HCT116 (cell line): ENCODE data around the gene LY9. TPM values are rescaled to one million over a fixed set of nuclear protein-coding genes. Genes with fewer than 3 reads are reported as not detected.

Source experiments
- ATAC-seq: fragments of 200-7000 bp; cut with Tn5 transposase; 2 replicates; pipeline ENCODE4 v1.9.1; 2020; ENCODE audit warnings: mild to moderate bottlenecking, moderate library complexity
- BruUV-seq: library from RNA; stranded (reverse); fragments of 400-500 nt; replicated peaks from 2 replicates; lab custom pipeline; 2021; lab: Mats Ljungman, UMichigan
- CTCF ChIA-PET: fragments of 300-600 bp; sonication (Branson Sonifier 250); formaldehyde crosslinking; loops from one replicate; lab custom pipeline; 2021; ENCODE audit warnings: antibody characterized with exemption; lab: Charles Lee
- POLR2A ChIA-PET: fragments of 300-600, 350-600 bp; sonication (Branson Sonifier 250); formaldehyde crosslinking; loops from one replicate; lab custom pipeline; 2021; ENCODE audit warnings: antibody characterized with exemption; lab: Charles Lee
- RAD21 ChIA-PET, 2 experiments: fragments of 300-600 bp; sonication (Branson Sonifier 250); formaldehyde crosslinking; loops; one replicate each; lab custom pipeline; 2023; ENCODE audit warnings: low total read pairs in 2 of 2; ENCODE audit not compliant: uncharacterized antibody in 2 of 2, unreplicated experiment in 2 of 2, low non-redundant PET in 1 of 2; lab: Charles Lee
- DNase-seq: peaks from one replicate; pipeline ENCODE4 v3.0.0-alpha.2; 2010; ENCODE audit warnings: low read depth, low spot score
- H2AFZ ChIP-seq: fragments of 200-600 bp; shearing (Covaris generic), sonication (generic); 2 replicates; pipeline ENCODE4 v1.6.1; 2017; ENCODE audit warnings: low read depth, mixed run types, mixed read lengths, antibody characterized with exemption, low read length; ENCODE audit not compliant: poor library complexity, severe bottlenecking
- H3K27ac ChIP-seq: 2 replicates; pipeline ENCODE4 v1.5.1; 2012; ENCODE audit warnings: low read depth, low read length
- H3K27me3 ChIP-seq: fragments of 200-600 bp; sonication (generic); 2 replicates; pipeline ENCODE4 v1.6.1; 2016; ENCODE audit warnings: mixed run types, low read length, mixed read lengths; ENCODE audit not compliant: insufficient read depth
- H3K36me3 ChIP-seq, 2 experiments: fragments of 200-500 bp in 1 of 2; fragments of 200-600 bp in 1 of 2; sonication (Bioruptor generic) in 1 of 2; sonication (generic) in 1 of 2; 2 replicates each; pipeline versions ENCODE4 v1.5.1 to v1.6.1; 2014 to 2016; ENCODE audit warnings: low read length in 2 of 2, inconsistent platforms in 1 of 2, mixed read lengths in 1 of 2, mixed run types in 1 of 2; ENCODE audit not compliant: insufficient read depth in 2 of 2, control insufficient read depth in 1 of 2
- H3K4me1 ChIP-seq, 2 experiments: fragments of 200-600 bp in 1 of 2; sonication (generic) in 1 of 2; 2 replicates each; pipeline versions ENCODE4 v1.5.1 to v1.6.1; 2012 to 2017; ENCODE audit warnings: low read length in 2 of 2, inconsistent platforms in 1 of 2, mild to moderate bottlenecking in 1 of 2, mixed read lengths in 1 of 2, mixed run types in 1 of 2, moderate library complexity in 1 of 2; ENCODE audit not compliant: insufficient read depth in 2 of 2, control insufficient read depth in 1 of 2
- H3K4me2 ChIP-seq: fragments of 200-600 bp; sonication (generic); 2 replicates; pipeline ENCODE4 v1.6.1; 2017; ENCODE audit warnings: mixed run types, low read length, mixed read lengths
- H3K4me3 ChIP-seq, 2 experiments: fragments of 200-600 bp in 1 of 2; sonication (generic) in 1 of 2; replicated peaks in 1 of 2; 2 replicates each; pipeline ENCODE4 v1.5.1; 2011 to 2016; ENCODE audit warnings: low read length in 2 of 2, control low read depth in 1 of 2, low read depth in 1 of 2, mild to moderate bottlenecking in 1 of 2, mixed read lengths in 1 of 2, mixed run types in 1 of 2
- H3K79me2 ChIP-seq: fragments of 200-600 bp; sonication (generic); 2 replicates; pipeline ENCODE4 v1.6.1; 2017; ENCODE audit warnings: mild to moderate bottlenecking, mixed run types, low read length, moderate library complexity, mixed read lengths; ENCODE audit not compliant: insufficient read depth
- H3K9ac ChIP-seq: fragments of 200-600 bp; sonication (generic); 2 replicates; pipeline ENCODE4 v1.6.1; 2016; ENCODE audit warnings: low read length, mixed read lengths
- H3K9me2 ChIP-seq: fragments of 200-600 bp; sonication (generic), shearing (Covaris generic); 2 replicates; pipeline ENCODE4 v1.6.1; 2017; ENCODE audit warnings: mixed run types, mild to moderate bottlenecking, moderate library complexity; ENCODE audit not compliant: insufficient read depth
- H3K9me3 ChIP-seq, 2 experiments: fragments of 200-500 bp in 1 of 2; fragments of 200-600 bp in 1 of 2; sonication (Bioruptor generic) in 1 of 2; sonication (generic) in 1 of 2; 2 replicates each; pipeline ENCODE4 v1.6.1; 2014 to 2017; ENCODE audit warnings: low read length in 2 of 2, mixed read lengths in 2 of 2, inconsistent platforms in 1 of 2, low read depth in 1 of 2, mild to moderate bottlenecking in 1 of 2, mixed run types in 1 of 2, moderate library complexity in 1 of 2; ENCODE audit not compliant: control insufficient read depth in 1 of 2, insufficient read depth in 1 of 2
- H4K20me1 ChIP-seq: fragments of 200-600 bp; sonication (generic), shearing (Covaris generic); 2 replicates; pipeline ENCODE4 v1.6.1; 2017; ENCODE audit warnings: mixed run types, mild to moderate bottlenecking, moderate library complexity; ENCODE audit not compliant: insufficient read depth
- CEBPB ChIP-seq: IDR thresholded peaks from 2 replicates; pipeline ENCODE4 v1.6.1; 2012; ENCODE audit warnings: low read depth
- ELF1 ChIP-seq: IDR thresholded peaks from 2 replicates; pipeline ENCODE4 v1.6.1; 2012; ENCODE audit warnings: low read depth, borderline replicate concordance
- EZH2 ChIP-seq: fragments of 200-600 bp; sonication (generic); IDR thresholded peaks from 2 replicates; pipeline ENCODE4 v1.6.1; 2017; ENCODE audit warnings: antibody characterized with exemption, mixed run types
- POLR2A ChIP-seq: IDR thresholded peaks from 2 replicates; pipeline ENCODE4 v1.7.0; 2011; ENCODE audit warnings: borderline replicate concordance; ENCODE audit not compliant: insufficient read depth, insufficient read length; ENCODE audit errors: extremely low read depth
- RAD21 ChIP-seq: IDR thresholded peaks from 2 replicates; pipeline ENCODE4 v1.6.1; 2012; ENCODE audit warnings: low read depth, mild to moderate bottlenecking
- ZFX ChIP-seq: fragments of 450-650 bp; IDR thresholded peaks from 2 replicates; pipeline ENCODE4 v1.6.1; 2017
- intact Hi-C: fragments of 100-400 bp; cut with micrococcal nuclease; formaldehyde crosslinking; loops from 2 replicates; pipeline ENCODE4 v1.10.0; 2022
- total RNA-seq: library from RNA; stranded (reverse); gene quantifications from one replicate; pipeline ENCODE4 v1.2.1, GENCODE V29; 2021; ENCODE audit not compliant: unreplicated experiment
- TF ChIP-seq, protein P1 (sequence below): IDR thresholded peaks from 2 replicates; pipeline ENCODE4 v1.6.1; 2012
- TF ChIP-seq, protein P2 (sequence below), 3 experiments: fragments of 200-600 bp in 1 of 3; sonication (generic) in 1 of 3; IDR thresholded peaks in 2 of 3; conservative IDR thresholded peaks in 1 of 3; 2 replicates each; pipeline ENCODE4 v1.5.1; 2012 to 2017; ENCODE audit warnings: low read depth in 2 of 3, low read length in 2 of 3, antibody characterized with exemption in 1 of 3, borderline replicate concordance in 1 of 3, control low read depth in 1 of 3, mild to moderate bottlenecking in 1 of 3, mixed read lengths in 1 of 3, mixed run types in 1 of 3, moderate library complexity in 1 of 3; ENCODE audit not compliant: insufficient read depth in 1 of 3
- TF ChIP-seq, protein P3 (sequence below): IDR thresholded peaks from 2 replicates; pipeline ENCODE4 v1.6.1; 2011; ENCODE audit warnings: mild to moderate bottlenecking, low read length, moderate library complexity; ENCODE audit not compliant: insufficient replicate concordance; ENCODE audit errors: extremely low read depth

Gene LY9
- total RNA-seq, 1 experiment from 2014 or later: 0.22 TPM

DNA sequence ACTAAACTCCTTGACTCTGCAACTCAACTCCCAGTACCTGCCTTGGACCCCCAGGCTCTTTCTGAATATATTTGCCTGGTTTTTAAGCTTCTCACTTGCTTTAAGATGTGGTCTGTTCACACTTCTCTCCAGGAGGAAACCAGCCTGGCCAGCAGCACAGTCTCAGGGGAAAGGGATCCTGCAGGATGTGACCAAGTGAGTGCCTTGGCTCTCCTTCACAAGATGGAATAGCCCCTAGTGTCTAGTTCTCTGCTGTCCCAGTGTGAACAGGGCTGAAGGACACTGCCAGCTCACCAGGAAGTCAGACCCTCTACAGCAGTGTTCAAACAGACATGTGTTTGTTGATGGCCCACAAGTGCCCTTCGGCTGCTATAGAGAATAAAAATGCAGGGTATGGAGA, 33.8 kb downstream of the LY9 start (continued):
- TF ChIP-seq POLR2A: no peak

DNA sequence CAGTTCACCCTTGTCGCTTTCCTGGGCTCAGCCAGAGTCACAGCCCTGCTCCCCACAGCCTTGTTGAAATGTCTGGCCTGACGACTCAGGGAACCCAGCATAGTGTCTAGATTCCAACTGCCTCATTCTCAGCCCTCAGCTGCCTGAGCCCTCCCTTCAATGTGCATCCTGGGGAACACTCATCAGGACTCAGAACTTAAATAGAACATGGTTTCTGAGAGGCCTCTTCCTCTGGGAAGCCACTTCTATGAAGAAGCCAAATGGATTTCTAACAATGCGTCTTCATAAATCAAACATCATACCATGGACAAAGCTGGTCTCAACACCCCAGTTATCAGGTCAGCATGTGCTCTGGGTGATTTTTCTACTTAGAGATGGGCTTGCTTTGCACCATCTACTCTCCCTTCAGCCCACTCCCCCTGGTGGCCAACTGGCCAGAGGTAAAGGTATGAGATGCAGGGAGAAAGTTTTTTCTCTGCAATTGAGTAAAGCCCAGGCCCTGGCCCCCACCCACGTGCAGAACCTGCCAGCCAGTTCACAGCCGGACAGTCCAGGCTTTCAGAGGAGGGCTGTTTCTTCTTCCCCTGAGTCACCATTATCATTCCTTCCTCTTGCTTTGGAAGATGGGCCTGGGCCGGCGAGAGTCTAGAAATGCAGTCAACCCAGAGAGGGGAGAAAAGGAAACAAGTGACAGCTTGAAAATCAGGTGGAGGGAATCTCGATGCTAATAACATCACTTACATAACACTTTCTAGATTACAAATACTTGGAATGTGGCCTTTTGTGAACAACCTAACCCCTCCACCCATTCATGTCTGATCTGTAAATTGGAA, 34.6 kb downstream of the LY9 start:
- CTCF ChIA-PET: interaction anchor here (0.8 to 2.7 kb wide), 8 partner anchors 12 to 149 kb away, joined by 3 to 16 read pairs (median 4); partner anchors contain the start of gene ITLN2
- intact Hi-C loops: loop anchor here (1.0 to 5.0 kb wide), 4 partner anchors 50 to 403 kb away; no protein-coding TSS in a partner anchor
- Histone ChIP-seq H3K4me3 (no peak overlapping the region), H3K9ac (no peak overlapping the region), H3K4me2 (no peak overlapping the region), H3K4me1 (0 out of 4 replicates have a peak, but pooled peaks cover 0 to 3% of the 10 kb centered on the region in 2 experiments), H3K27me3 (peaks cover 5% of the 10 kb centered on the region; the same call in 1 of the 2 replicates), H4K20me1 (no peaks in the 10 kb centered on the region), H3K9me3 (no peaks in the 10 kb centered on the region), H3K27ac (no peak overlapping the region), H3K79me2 (no peaks in the 10 kb centered on the region), H2AFZ (no peak overlapping the region), H3K9me2 (no peaks in the 10 kb centered on the region), H3K36me3 (no peaks in the 10 kb centered on the region)
- peak; percentile 53 for DNase-seq
- RAD21 ChIA-PET: interaction anchor here in 1 of 2 experiments (0.6 to 1.3 kb wide), 2 partner anchors 53 to 107 kb away, joined by 3 to 4 read pairs; no protein-coding TSS in a partner anchor
- peak; percentile 97 for ATAC-seq
- BruUV-seq: no TSS peak
- POLR2A ChIA-PET: no interaction called here
- TF ChIP-seq, protein P1, sequence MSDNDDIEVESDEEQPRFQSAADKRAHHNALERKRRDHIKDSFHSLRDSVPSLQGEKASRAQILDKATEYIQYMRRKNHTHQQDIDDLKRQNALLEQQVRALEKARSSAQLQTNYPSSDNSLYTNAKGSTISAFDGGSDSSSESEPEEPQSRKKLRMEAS: peak; percentile 20; the same call in 1 of the 2 replicates
- TF ChIP-seq EZH2 (no peak), ELF1 (no peak), RAD21 (peak; percentile 70), CEBPB (no peak), ZFX (no peak)
- TF ChIP-seq, protein P2, sequence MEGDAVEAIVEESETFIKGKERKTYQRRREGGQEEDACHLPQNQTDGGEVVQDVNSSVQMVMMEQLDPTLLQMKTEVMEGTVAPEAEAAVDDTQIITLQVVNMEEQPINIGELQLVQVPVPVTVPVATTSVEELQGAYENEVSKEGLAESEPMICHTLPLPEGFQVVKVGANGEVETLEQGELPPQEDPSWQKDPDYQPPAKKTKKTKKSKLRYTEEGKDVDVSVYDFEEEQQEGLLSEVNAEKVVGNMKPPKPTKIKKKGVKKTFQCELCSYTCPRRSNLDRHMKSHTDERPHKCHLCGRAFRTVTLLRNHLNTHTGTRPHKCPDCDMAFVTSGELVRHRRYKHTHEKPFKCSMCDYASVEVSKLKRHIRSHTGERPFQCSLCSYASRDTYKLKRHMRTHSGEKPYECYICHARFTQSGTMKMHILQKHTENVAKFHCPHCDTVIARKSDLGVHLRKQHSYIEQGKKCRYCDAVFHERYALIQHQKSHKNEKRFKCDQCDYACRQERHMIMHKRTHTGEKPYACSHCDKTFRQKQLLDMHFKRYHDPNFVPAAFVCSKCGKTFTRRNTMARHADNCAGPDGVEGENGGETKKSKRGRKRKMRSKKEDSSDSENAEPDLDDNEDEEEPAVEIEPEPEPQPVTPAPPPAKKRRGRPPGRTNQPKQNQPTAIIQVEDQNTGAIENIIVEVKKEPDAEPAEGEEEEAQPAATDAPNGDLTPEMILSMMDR (IDR thresholded peaks at IDR 0.05 in 2 of 3, conservative IDR thresholded peaks at IDR 0.05 in 1 of 3; ENCODE audit: borderline replicate concordance in 1 of 3, insufficient read depth in 1 of 3, low read depth in 2 of 3, low read length in 2 of 3): peak; percentile 78 to 91 (median 87)
- TF ChIP-seq, protein P3, sequence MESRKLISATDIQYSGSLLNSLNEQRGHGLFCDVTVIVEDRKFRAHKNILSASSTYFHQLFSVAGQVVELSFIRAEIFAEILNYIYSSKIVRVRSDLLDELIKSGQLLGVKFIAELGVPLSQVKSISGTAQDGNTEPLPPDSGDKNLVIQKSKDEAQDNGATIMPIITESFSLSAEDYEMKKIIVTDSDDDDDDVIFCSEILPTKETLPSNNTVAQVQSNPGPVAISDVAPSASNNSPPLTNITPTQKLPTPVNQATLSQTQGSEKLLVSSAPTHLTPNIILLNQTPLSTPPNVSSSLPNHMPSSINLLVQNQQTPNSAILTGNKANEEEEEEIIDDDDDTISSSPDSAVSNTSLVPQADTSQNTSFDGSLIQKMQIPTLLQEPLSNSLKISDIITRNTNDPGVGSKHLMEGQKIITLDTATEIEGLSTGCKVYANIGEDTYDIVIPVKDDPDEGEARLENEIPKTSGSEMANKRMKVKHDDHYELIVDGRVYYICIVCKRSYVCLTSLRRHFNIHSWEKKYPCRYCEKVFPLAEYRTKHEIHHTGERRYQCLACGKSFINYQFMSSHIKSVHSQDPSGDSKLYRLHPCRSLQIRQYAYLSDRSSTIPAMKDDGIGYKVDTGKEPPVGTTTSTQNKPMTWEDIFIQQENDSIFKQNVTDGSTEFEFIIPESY: no peak
